SU-DHL-6 (cell line): ENCODE data around the gene MCOLN3.

Experiments used
- EZH2phosphoT487 ChIP-seq: fragments of 200-600 bp; sonication (generic), shearing (Covaris generic); conservative IDR thresholded peaks from 2 replicates; pipeline ENCODE4 v1.6.1; 2018; ENCODE audit warnings: mild to moderate bottlenecking, antibody characterized with exemption, low read length, moderate library complexity, mixed read lengths
- TF ChIP-seq, protein P1 (sequence below): fragments of 200-600 bp; sonication (generic); IDR thresholded peaks from one replicate; pipeline ENCODE4 v1.5.1; 2017; ENCODE audit warnings: antibody characterized with exemption, mild to moderate bottlenecking, low read length, moderate library complexity; ENCODE audit not compliant: insufficient read depth, poor library complexity, severe bottlenecking

DNA sequence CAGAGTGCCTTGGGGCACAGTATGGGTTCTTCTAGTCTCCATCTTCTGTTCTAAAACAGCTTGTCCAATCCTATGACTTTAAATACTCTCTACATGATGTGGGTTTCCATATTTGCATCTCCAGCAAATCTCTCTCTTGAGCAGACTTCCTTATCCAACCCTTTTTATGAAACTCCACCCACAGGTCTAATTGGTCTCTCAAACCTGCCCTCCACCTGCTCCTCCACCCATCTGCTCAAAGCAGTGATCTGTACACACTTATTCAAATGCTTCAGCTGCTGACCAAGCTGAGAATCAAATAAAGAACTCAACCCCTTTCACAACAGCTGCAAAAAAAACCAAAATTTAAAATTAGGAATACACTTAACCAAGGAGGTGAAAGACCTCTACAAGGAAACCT is 62.9 kb downstream of the MCOLN3 start:
- TF ChIP-seq, protein P1, sequence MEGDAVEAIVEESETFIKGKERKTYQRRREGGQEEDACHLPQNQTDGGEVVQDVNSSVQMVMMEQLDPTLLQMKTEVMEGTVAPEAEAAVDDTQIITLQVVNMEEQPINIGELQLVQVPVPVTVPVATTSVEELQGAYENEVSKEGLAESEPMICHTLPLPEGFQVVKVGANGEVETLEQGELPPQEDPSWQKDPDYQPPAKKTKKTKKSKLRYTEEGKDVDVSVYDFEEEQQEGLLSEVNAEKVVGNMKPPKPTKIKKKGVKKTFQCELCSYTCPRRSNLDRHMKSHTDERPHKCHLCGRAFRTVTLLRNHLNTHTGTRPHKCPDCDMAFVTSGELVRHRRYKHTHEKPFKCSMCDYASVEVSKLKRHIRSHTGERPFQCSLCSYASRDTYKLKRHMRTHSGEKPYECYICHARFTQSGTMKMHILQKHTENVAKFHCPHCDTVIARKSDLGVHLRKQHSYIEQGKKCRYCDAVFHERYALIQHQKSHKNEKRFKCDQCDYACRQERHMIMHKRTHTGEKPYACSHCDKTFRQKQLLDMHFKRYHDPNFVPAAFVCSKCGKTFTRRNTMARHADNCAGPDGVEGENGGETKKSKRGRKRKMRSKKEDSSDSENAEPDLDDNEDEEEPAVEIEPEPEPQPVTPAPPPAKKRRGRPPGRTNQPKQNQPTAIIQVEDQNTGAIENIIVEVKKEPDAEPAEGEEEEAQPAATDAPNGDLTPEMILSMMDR = no peak
- TF ChIP-seq EZH2phosphoT487 = no peak
